Gastroesophageal sphincter (tissue), 4 donors: ENCODE results near the gene KRTAP6-1. TPM values are rescaled to one million over a fixed set of nuclear protein-coding genes. Genes with fewer than 3 reads are reported as not detected.

Source experiments
- ATAC-seq: fragments of 150-250 bp; one replicate; pipeline ENCODE4 v1.9.1; 2016; ENCODE audit warnings: mild to moderate bottlenecking, moderate library complexity
- H3K27ac ChIP-seq, 4 donors: fragments of 200-600 bp; sonication (generic) in 3 of 4; 1 replicate in 3 of 4; 2 replicates in 1 of 4; pipeline ENCODE4 v1.5.1; 2016 to 2019
- H3K27me3 ChIP-seq: fragments of 200-600 bp; sonication (generic); one replicate; pipeline ENCODE4 v1.5.1; 2019
- H3K36me3 ChIP-seq, 2 donors: fragments of 200-600 bp; sonication (generic); one replicate each; pipeline ENCODE4 v1.5.1; 2019; ENCODE audit warnings: control low read depth in 1 of 2
- H3K4me1 ChIP-seq, 3 donors: fragments of 200-600 bp; sonication (generic); 1 replicate in 2 of 3; 2 replicates in 1 of 3; pipeline ENCODE4 v1.5.1; 2016 to 2019; ENCODE audit warnings: control low read depth in 2 of 3
- H3K4me3 ChIP-seq, 2 donors: fragments of 200-600 bp; sonication (generic); one replicate each; pipeline ENCODE4 v1.5.1; 2019; ENCODE audit warnings: mild to moderate bottlenecking in 1 of 2, moderate library complexity in 1 of 2
- H3K9me3 ChIP-seq, 3 donors: fragments of 200-600 bp; sonication (generic); one replicate each; pipeline ENCODE4 v1.5.1; 2017 to 2019; ENCODE audit warnings: control low read depth in 2 of 3
- CTCF ChIP-seq, 4 experiments: fragments of 200-600 bp in 2 of 4; fragments of 450-650 bp in 2 of 4; sonication (generic) in 1 of 4; IDR thresholded peaks; one replicate each; pipeline ENCODE4 v1.5.1; 2017 to 2019; ENCODE audit warnings: antibody characterized with exemption in 4 of 4, mild to moderate bottlenecking in 2 of 4, moderate library complexity in 2 of 4
- EP300 ChIP-seq: sonication (generic); formaldehyde crosslinking; IDR thresholded peaks from one replicate; pipeline ENCODE4 v1.6.1; 2017; ENCODE audit warnings: antibody characterized with exemption, mild to moderate bottlenecking
- POLR2A ChIP-seq, 2 donors: fragments of 450-650 bp; IDR thresholded peaks; one replicate each; pipeline ENCODE4 v1.6.1; 2017; ENCODE audit warnings: antibody characterized with exemption in 2 of 2, mild to moderate bottlenecking in 2 of 2, moderate library complexity in 1 of 2
- POLR2AphosphoS5 ChIP-seq: sonication (generic); formaldehyde crosslinking; IDR thresholded peaks from one replicate; pipeline ENCODE4 v1.6.1; 2017; ENCODE audit warnings: antibody characterized with exemption
- WGBS, 2 donors: methylation state at CpG; one replicate each; pipeline ENCODE4 v1.1.5; 2018; ENCODE audit warnings: low coverage in 1 of 2; 5-methylcytosine and 5-hydroxymethylcytosine counted together
- total RNA-seq, 4 donors: library from RNA; depleted of rRNA; stranded (reverse); fragments of >200 nt; gene quantifications; one replicate each; pipeline ENCODE4 v1.1.0, GENCODE V29; 2016

Gene KRTAP6-1
- total RNA-seq, 4 donors from 2014 or later, result not detected

GRCh38 chr21:30634906-30635305 is 21.2 kb upstream of the KRTAP6-1 start, which contains the start of gene KRTAP20-2:
Gene KRTAP20-2, plus strand, starts transcription at chr21:30635206. Its CDS starts 58 bp downstream, at chr21:30635264.
- H3K27ac ChIP-seq, result no peak within 1 kb of the TSS
- no peak for ATAC-seq
- no peaks in the 10 kb centered on the region for H3K9me3 ChIP-seq
- no peaks in the 10 kb centered on the region for H3K27me3 ChIP-seq
- TF ChIP-seq POLR2AphosphoS5 (no peak), POLR2A (IDR thresholded peaks at IDR 0.05) (no peak), CTCF (IDR thresholded peaks at IDR 0.05) (no peak), EP300 (no peak)
- no peaks in the 10 kb centered on the region for H3K36me3 ChIP-seq
- no peaks in the 10 kb centered on the region for H3K4me1 ChIP-seq
- no peak within 1 kb of the TSS for H3K4me3 ChIP-seq
- 83 to 100% methylated on average over 1 of the region's 1 CpG for WGBS, 2 donors

GRCh38 chr21:30629200-30629599 is 15.5 kb upstream of the KRTAP6-1 start:
- Histone ChIP-seq H3K4me1 (no peaks in the 10 kb centered on the region), H3K4me3 (no peak overlapping the region), H3K27me3 (no peaks in the 10 kb centered on the region), H3K27ac (no peak overlapping the region), H3K36me3 (no peaks in the 10 kb centered on the region), H3K9me3 (no peaks in the 10 kb centered on the region)
- WGBS, 2 donors, result 27 to 50% methylated on average over 1 of the region's 1 CpG
- TF ChIP-seq EP300, result no peak
- TF ChIP-seq POLR2AphosphoS5, result no peak
- no peak for TF ChIP-seq CTCF (IDR thresholded peaks at IDR 0.05)
- TF ChIP-seq POLR2A (IDR thresholded peaks at IDR 0.05), result no peak
- ATAC-seq, result no peak

GRCh38 chr21:30628109-30628508 is 14.4 kb upstream of the KRTAP6-1 start:
- Histone ChIP-seq H3K4me1 (no peaks in the 10 kb centered on the region), H3K9me3 (no peaks in the 10 kb centered on the region), H3K4me3 (no peak overlapping the region), H3K27ac (no peak overlapping the region), H3K36me3 (no peaks in the 10 kb centered on the region), H3K27me3 (no peaks in the 10 kb centered on the region)
- 71 to 75% methylated on average over 3 to 4 of the region's 4 CpGs for WGBS, 2 donors
- no peak for TF ChIP-seq POLR2AphosphoS5
- TF ChIP-seq EP300, result no peak
- no peak for TF ChIP-seq POLR2A (IDR thresholded peaks at IDR 0.05)
- no peak for TF ChIP-seq CTCF (IDR thresholded peaks at IDR 0.05)
- ATAC-seq, result no peak

GRCh38 chr21:30625449-30626165 is 11.9 kb upstream of the KRTAP6-1 start:
- H3K9me3 ChIP-seq, result no peaks in the 10 kb centered on the region
- no peak for TF ChIP-seq EP300
- TF ChIP-seq CTCF (IDR thresholded peaks at IDR 0.05), result no peak
- TF ChIP-seq POLR2A (IDR thresholded peaks at IDR 0.05), result no peak
- no peak for TF ChIP-seq POLR2AphosphoS5
- no peak overlapping the region for H3K27ac ChIP-seq
- no peaks in the 10 kb centered on the region for H3K36me3 ChIP-seq
- no peak overlapping the region for H3K4me3 ChIP-seq
- no peaks in the 10 kb centered on the region for H3K4me1 ChIP-seq
- no peak for ATAC-seq
- 52 to 64% methylated on average over 2 of the region's 4 CpGs for WGBS, 2 donors
- no peaks in the 10 kb centered on the region for H3K27me3 ChIP-seq

DNA sequence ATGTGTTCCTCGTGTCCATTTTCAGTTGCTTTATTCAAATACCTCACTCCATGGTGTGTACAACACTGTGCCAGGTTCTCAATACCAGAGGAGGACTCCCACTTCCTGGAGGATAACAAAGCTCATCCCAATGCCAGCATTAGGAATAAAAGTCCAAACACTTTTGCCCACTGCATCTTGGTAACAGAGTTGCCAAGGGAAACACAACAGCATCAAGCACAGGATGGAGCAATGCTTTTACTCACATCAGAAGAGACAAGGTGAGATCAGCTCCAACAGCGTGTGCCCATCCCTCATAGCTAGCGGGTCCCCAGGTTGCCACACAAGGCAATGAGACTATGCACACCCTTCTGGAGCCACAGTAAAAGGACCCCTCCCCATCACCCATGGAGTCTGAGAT is 9.6 kb upstream of the KRTAP6-1 start:
- H3K4me1 ChIP-seq, result no peaks in the 10 kb centered on the region
- ATAC-seq, result no peak
- H3K4me3 ChIP-seq, result no peak overlapping the region
- WGBS, 2 donors, result 71 to 93% methylated on average over 1 to 2 of the region's 3 CpGs
- no peaks in the 10 kb centered on the region for H3K27me3 ChIP-seq
- no peak overlapping the region for H3K27ac ChIP-seq
- H3K9me3 ChIP-seq, result no peaks in the 10 kb centered on the region
- TF ChIP-seq EP300 (no peak), CTCF (IDR thresholded peaks at IDR 0.05) (no peak), POLR2AphosphoS5 (no peak), POLR2A (IDR thresholded peaks at IDR 0.05) (no peak)
- no peaks in the 10 kb centered on the region for H3K36me3 ChIP-seq
